D341Med (cell line): ENCODE measurements around the gene RBFOX2.
A peak's percentile ranks its signal among the peaks of the same experiment; 100 is the strongest.
"Not testable (repeated sequence)": the region's sequence is repeated elsewhere in the genome, so short reads cannot be mapped to it uniquely, and the experiment has no call there.

ENCODE experiments used
- DNase-seq: peaks from one replicate; pipeline ENCODE4 v3.0.0; 2012; ENCODE audit warnings: low spot score

The RBFOX2 gene

GRCh38 chr22:36042240-36042639, 13.6 kb upstream of the RBFOX2 start:
- no peak for DNase-seq

- no peak for DNase-seq
Observed at GRCh38 chr22:36039125-36039524, 10.5 kb upstream of the RBFOX2 start.

- DNase-seq, result no peak
Observed at GRCh38 chr22:36037102-36037758, 8.6 kb upstream of the RBFOX2 start.

- no peak for DNase-seq
Observed at GRCh38 chr22:36036167-36036624, 7.6 kb upstream of the RBFOX2 start.

GRCh38 chr22:36032611-36033010, 4.0 kb upstream of the RBFOX2 start:
- DNase-seq, result no peak

- no peak for DNase-seq
Observed at GRCh38 chr22:36029406-36029755, 757 bp upstream of the RBFOX2 start.

- peak; percentile 91 for DNase-seq
Observed at GRCh38 chr22:36027935-36028645, 534 bp downstream of the RBFOX2 start.

- no peak for DNase-seq
Observed at GRCh38 chr22:36027579-36027934, 1.1 kb downstream of the RBFOX2 start.

- DNase-seq, result no peak
Observed at GRCh38 chr22:36026741-36027140, 1.9 kb downstream of the RBFOX2 start.

- no peak for DNase-seq
Observed at GRCh38 chr22:36022697-36023096, 5.9 kb downstream of the RBFOX2 start.

GRCh38 chr22:36022162-36022561, 6.5 kb downstream of the RBFOX2 start:
- DNase-seq, result no peak

- DNase-seq, result peak; percentile 67
Observed at GRCh38 chr22:36021606-36022153, 6.9 kb downstream of the RBFOX2 start.

- DNase-seq, result not testable (repeated sequence)
Observed at GRCh38 chr22:36020865-36021264, 7.8 kb downstream of the RBFOX2 start.

GRCh38 chr22:36017651-36018091, 11.0 kb downstream of the RBFOX2 start:
- DNase-seq, result no peak

- no peak for DNase-seq
Observed at GRCh38 chr22:36016684-36017083, 11.9 kb downstream of the RBFOX2 start.

GRCh38 chr22:36015811-36016529, 12.7 kb downstream of the RBFOX2 start:
- DNase-seq, result no peak

GRCh38 chr22:36015155-36015810, 13.3 kb downstream of the RBFOX2 start:
- no peak for DNase-seq

- no peak for DNase-seq
Observed at GRCh38 chr22:36014546-36015074, 14.0 kb downstream of the RBFOX2 start.

GRCh38 chr22:36012332-36012731, 16.3 kb downstream of the RBFOX2 start:
- no peak for DNase-seq

GRCh38 chr22:36010882-36011281, 17.7 kb downstream of the RBFOX2 start:
- DNase-seq, result no peak

- DNase-seq, result no peak
Observed at GRCh38 chr22:36010090-36010489, 18.5 kb downstream of the RBFOX2 start.

GRCh38 chr22:36009085-36009484, 19.5 kb downstream of the RBFOX2 start:
- no peak for DNase-seq
